NB4 (cell line): ENCODE measurements around the gene PTCD1.

Source experiments
- MYC ChIP-seq: IDR thresholded peaks from 2 replicates; pipeline ENCODE4 v1.6.1; 2011; ENCODE audit warnings: low read depth, low read length
- POLR2A ChIP-seq: IDR thresholded peaks from 2 replicates; pipeline ENCODE4 v1.6.1; 2011; ENCODE audit warnings: mild to moderate bottlenecking; ENCODE audit not compliant: insufficient read length; ENCODE audit errors: extremely low read depth
- TF ChIP-seq, protein P1 (sequence below): IDR thresholded peaks from one replicate; pipeline ENCODE4 v1.5.1; 2012; ENCODE audit warnings: low read depth, low read length

DNA sequence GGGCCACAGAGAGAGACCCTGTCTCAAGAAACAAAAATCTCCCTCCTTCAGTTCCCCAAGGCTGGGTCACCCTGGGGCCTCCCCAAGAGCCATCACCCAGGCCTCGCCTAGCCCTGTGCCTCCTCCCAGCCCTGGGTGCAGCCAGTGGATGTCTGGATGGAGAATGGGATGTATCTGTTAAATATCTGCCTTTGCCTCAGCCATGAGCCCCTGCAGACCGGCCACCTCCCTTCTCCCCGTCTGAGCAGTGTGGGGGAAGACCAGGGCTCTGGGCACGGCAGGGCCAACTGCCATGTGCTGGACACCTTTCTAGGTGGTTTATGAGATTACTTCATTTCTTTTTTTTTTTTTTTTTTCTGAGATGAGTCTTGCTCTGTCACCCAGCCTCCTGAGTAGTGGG, 54.1 kb downstream of the PTCD1 start:
- TF ChIP-seq, protein P1, sequence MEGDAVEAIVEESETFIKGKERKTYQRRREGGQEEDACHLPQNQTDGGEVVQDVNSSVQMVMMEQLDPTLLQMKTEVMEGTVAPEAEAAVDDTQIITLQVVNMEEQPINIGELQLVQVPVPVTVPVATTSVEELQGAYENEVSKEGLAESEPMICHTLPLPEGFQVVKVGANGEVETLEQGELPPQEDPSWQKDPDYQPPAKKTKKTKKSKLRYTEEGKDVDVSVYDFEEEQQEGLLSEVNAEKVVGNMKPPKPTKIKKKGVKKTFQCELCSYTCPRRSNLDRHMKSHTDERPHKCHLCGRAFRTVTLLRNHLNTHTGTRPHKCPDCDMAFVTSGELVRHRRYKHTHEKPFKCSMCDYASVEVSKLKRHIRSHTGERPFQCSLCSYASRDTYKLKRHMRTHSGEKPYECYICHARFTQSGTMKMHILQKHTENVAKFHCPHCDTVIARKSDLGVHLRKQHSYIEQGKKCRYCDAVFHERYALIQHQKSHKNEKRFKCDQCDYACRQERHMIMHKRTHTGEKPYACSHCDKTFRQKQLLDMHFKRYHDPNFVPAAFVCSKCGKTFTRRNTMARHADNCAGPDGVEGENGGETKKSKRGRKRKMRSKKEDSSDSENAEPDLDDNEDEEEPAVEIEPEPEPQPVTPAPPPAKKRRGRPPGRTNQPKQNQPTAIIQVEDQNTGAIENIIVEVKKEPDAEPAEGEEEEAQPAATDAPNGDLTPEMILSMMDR, result no peak
- TF ChIP-seq POLR2A, result no peak
- TF ChIP-seq MYC, result no peak
